Measurements from ENCODE around the gene PLIN5.

DNA sequence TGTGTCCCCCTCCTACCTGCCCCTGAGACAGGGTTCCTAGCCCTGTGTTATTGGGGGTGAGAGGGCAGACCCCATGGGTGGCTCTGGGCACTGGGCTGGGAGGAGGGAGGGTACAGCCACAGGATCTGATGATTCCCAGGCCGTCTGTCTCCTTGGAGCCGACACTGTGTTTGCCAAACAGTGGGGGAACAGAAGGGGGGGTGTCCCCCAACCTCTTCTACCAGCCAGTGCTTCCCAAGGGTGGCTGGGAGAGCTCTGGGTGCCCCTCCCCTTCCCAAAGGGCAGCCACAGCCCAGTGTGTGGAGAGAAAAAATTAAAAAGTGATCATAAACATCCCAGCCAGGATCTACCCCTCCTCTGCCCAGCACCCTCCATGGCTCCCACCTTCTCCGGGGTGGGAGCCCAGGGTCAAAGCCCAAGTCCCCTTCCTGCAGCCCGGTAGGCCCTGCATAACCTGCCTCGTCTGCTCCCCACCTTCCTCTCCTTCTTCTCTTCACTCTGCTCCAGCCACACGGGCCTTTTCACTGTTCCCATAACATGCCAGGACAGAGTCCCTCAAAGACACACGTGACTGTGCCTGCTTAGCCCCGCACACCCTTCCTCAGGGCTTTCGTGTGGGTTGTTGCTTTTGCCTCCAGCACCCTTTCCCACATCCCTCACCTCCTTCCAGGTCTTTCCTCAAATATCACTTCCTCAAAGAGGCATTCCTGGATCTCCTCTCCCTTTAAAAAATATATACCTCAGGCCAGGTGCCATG, 15.3 kb downstream of the PLIN5 start:
- TF ChIP-seq EZH2 (IDR thresholded peaks at IDR 0.05; ENCODE audit: borderline replicate concordance, insufficient read depth, low read length, poor library complexity, severe bottlenecking) (no peak), SMC3 (conservative IDR thresholded peaks at IDR 0.05; ENCODE audit: poor library complexity) (no peak), POLR2AphosphoS5 (IDR thresholded peaks at IDR 0.05) (no peak), EP300 (conservative IDR thresholded peaks at IDR 0.05; ENCODE audit: poor library complexity, severe bottlenecking) (no peak), TAF1 (IDR thresholded peaks at IDR 0.05; ENCODE audit: low read depth) (no peak)
- TF ChIP-seq, protein P1, sequence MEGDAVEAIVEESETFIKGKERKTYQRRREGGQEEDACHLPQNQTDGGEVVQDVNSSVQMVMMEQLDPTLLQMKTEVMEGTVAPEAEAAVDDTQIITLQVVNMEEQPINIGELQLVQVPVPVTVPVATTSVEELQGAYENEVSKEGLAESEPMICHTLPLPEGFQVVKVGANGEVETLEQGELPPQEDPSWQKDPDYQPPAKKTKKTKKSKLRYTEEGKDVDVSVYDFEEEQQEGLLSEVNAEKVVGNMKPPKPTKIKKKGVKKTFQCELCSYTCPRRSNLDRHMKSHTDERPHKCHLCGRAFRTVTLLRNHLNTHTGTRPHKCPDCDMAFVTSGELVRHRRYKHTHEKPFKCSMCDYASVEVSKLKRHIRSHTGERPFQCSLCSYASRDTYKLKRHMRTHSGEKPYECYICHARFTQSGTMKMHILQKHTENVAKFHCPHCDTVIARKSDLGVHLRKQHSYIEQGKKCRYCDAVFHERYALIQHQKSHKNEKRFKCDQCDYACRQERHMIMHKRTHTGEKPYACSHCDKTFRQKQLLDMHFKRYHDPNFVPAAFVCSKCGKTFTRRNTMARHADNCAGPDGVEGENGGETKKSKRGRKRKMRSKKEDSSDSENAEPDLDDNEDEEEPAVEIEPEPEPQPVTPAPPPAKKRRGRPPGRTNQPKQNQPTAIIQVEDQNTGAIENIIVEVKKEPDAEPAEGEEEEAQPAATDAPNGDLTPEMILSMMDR (IDR thresholded peaks at IDR 0.05; ENCODE audit: poor library complexity, severe bottlenecking), result no peak
- TF ChIP-seq, protein P2, sequence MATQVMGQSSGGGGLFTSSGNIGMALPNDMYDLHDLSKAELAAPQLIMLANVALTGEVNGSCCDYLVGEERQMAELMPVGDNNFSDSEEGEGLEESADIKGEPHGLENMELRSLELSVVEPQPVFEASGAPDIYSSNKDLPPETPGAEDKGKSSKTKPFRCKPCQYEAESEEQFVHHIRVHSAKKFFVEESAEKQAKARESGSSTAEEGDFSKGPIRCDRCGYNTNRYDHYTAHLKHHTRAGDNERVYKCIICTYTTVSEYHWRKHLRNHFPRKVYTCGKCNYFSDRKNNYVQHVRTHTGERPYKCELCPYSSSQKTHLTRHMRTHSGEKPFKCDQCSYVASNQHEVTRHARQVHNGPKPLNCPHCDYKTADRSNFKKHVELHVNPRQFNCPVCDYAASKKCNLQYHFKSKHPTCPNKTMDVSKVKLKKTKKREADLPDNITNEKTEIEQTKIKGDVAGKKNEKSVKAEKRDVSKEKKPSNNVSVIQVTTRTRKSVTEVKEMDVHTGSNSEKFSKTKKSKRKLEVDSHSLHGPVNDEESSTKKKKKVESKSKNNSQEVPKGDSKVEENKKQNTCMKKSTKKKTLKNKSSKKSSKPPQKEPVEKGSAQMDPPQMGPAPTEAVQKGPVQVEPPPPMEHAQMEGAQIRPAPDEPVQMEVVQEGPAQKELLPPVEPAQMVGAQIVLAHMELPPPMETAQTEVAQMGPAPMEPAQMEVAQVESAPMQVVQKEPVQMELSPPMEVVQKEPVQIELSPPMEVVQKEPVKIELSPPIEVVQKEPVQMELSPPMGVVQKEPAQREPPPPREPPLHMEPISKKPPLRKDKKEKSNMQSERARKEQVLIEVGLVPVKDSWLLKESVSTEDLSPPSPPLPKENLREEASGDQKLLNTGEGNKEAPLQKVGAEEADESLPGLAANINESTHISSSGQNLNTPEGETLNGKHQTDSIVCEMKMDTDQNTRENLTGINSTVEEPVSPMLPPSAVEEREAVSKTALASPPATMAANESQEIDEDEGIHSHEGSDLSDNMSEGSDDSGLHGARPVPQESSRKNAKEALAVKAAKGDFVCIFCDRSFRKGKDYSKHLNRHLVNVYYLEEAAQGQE (IDR thresholded peaks at IDR 0.05; ENCODE audit: borderline replicate concordance), result no peak

All from neural cell (in vitro differentiated cells).